Measurements from ENCODE around the gene TET2. TPM values are rescaled to one million over a fixed set of nuclear protein-coding genes. Genes with fewer than 3 reads are reported as not detected.

The TET2 gene
- total RNA-seq, 1 donor from 2014 or later, result 34.8 TPM

- Mint-ChIP-seq H3K36me3 (no peaks in the 10 kb centered on the region), H3K27ac (no peak overlapping the region), H3K27me3 (peaks cover 7% of the 10 kb centered on the region), H3K4me3 (no peak overlapping the region), H3K4me1 (ENCODE audit: unreplicated experiment) (peaks cover 16% of the 10 kb centered on the region), H3K9me3 (no peaks in the 10 kb centered on the region)
- no peak for DNase-seq (ENCODE audit: extremely low spot score, unreplicated experiment)
- TF ChIP-seq, protein P1, sequence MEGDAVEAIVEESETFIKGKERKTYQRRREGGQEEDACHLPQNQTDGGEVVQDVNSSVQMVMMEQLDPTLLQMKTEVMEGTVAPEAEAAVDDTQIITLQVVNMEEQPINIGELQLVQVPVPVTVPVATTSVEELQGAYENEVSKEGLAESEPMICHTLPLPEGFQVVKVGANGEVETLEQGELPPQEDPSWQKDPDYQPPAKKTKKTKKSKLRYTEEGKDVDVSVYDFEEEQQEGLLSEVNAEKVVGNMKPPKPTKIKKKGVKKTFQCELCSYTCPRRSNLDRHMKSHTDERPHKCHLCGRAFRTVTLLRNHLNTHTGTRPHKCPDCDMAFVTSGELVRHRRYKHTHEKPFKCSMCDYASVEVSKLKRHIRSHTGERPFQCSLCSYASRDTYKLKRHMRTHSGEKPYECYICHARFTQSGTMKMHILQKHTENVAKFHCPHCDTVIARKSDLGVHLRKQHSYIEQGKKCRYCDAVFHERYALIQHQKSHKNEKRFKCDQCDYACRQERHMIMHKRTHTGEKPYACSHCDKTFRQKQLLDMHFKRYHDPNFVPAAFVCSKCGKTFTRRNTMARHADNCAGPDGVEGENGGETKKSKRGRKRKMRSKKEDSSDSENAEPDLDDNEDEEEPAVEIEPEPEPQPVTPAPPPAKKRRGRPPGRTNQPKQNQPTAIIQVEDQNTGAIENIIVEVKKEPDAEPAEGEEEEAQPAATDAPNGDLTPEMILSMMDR (conservative IDR thresholded peaks at IDR 0.05), result peak; percentile 75
These were observed 5.8 kb upstream of the TET2 start for GRCh38 chr4:105140684-105141490.

GRCh38 chr4:105145156-105145902 lies 1.3 kb upstream of the TET2 start:
- DNase-seq (ENCODE audit: extremely low spot score, unreplicated experiment), result no peak
- TF ChIP-seq, protein P1 (conservative IDR thresholded peaks at IDR 0.05), result no peak
- Mint-ChIP-seq H3K9me3 (no peaks in the 10 kb centered on the region), H3K27ac (peak overlapping the region; percentile 82), H3K4me1 (ENCODE audit: unreplicated experiment) (peaks cover 36% of the 10 kb centered on the region), H3K27me3 (peaks cover 8% of the 10 kb centered on the region), H3K4me3 (peak overlapping the region; percentile 93), H3K36me3 (no peaks in the 10 kb centered on the region)

DNA sequence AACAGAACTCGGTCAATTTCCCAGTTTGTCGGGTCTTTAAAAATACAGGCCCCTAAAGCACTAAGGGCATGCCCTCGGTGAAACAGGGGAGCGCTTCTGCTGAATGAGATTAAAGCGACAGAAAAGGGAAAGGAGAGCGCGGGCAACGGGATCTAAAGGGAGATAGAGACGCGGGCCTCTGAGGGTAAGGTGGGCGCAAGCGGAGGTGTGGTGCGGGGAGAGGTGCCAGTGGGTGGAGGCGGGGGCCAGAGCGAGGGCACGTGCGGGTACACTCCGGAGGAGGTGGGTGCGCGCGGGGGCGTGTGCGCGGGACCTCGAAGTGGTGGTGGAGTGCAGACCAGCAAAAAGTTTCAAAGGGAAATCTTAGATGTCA lies 787 bp upstream of the TET2 start:
- no peak for DNase-seq (ENCODE audit: extremely low spot score, unreplicated experiment)
- Mint-ChIP-seq H3K4me3 (peak overlapping the region; percentile 93), H3K4me1 (ENCODE audit: unreplicated experiment) (peaks cover 36% of the 10 kb centered on the region), H3K9me3 (no peaks in the 10 kb centered on the region), H3K27ac (peak overlapping the region; percentile 82), H3K36me3 (no peaks in the 10 kb centered on the region), H3K27me3 (peaks cover 8% of the 10 kb centered on the region)
- TF ChIP-seq, protein P1 (conservative IDR thresholded peaks at IDR 0.05), result no peak

DNA sequence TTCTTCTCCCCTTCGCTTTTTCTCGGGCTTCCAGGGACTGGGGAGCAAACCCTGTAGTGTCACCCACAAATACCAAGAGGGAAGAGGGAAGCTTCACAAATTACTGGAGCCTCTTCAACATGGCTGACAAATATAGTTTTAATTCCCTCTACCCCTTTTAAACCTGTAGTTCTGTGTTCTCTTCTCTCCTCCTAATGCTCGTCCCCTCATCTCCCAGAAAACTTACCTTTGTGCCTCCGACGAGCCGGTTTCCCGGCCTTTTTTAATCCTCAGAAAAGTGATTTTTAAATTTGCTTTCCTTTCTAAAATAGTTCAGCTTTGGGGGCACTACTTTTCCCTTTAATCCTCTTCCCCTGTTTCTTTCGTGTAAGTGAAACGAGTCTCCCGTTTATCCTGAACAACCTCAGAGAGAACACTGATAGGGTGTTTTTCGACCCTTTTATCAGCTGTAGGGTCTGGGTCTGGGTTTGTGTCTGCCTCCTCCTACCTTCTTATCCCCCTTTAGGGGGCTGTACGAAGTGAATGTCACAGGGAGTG lies 408 bp downstream of the TET2 start:
- H3K36me3 Mint-ChIP-seq, result no peaks in the 10 kb centered on the region
- H3K4me3 Mint-ChIP-seq, result peak overlapping the region; percentile 99
- no peak for DNase-seq (ENCODE audit: extremely low spot score, unreplicated experiment)
- H3K27me3 Mint-ChIP-seq, result peaks cover 8% of the 10 kb centered on the region
- H3K27ac Mint-ChIP-seq, result peak overlapping the region; percentile 96
- peaks cover 36% of the 10 kb centered on the region for H3K4me1 Mint-ChIP-seq (ENCODE audit: unreplicated experiment)
- TF ChIP-seq, protein P1 (conservative IDR thresholded peaks at IDR 0.05), result peak; percentile 20
- no peaks in the 10 kb centered on the region for H3K9me3 Mint-ChIP-seq

GRCh38 chr4:105147553-105148161 lies 981 bp downstream of the TET2 start:
- no peaks in the 10 kb centered on the region for H3K9me3 Mint-ChIP-seq
- peaks cover 36% of the 10 kb centered on the region for H3K4me1 Mint-ChIP-seq (ENCODE audit: unreplicated experiment)
- TF ChIP-seq, protein P1 (conservative IDR thresholded peaks at IDR 0.05), result no peak
- H3K27ac Mint-ChIP-seq, result peak overlapping the region; percentile 96
- no peaks in the 10 kb centered on the region for H3K36me3 Mint-ChIP-seq
- no peak for DNase-seq (ENCODE audit: extremely low spot score, unreplicated experiment)
- H3K4me3 Mint-ChIP-seq, result peak overlapping the region; percentile 99
- peaks cover 8% of the 10 kb centered on the region for H3K27me3 Mint-ChIP-seq
